ENCODE data around the gene AUH. TPM values are rescaled to one million over a fixed set of nuclear protein-coding genes. Genes with fewer than 3 reads are reported as not detected.
A peak's percentile ranks its signal among the peaks of the same experiment; 100 is the strongest.

AUH gene
- total and polyA plus RNA-seq, 9 of the 15 experiments (the other 6 are each of a cell fraction or from before 2014, with no cell fraction given), result 3.4 to 29.0 (median 10.1) TPM

GRCh38 chr9:91193087-91193657 lies 168.5 kb downstream of the AUH start (continued):
- TF ChIP-seq KLF13 (tag; IDR thresholded peaks at IDR 0.05; ENCODE audit: borderline replicate concordance, low read depth) (0 out of 2 replicates have a peak, but pooled peaks have one; percentile 17), FOXJ2 (tag; IDR thresholded peaks at IDR 0.05) (0 out of 2 replicates have a peak, but pooled peaks have one; percentile 45), TRIM24 (IDR thresholded peaks at IDR 0.05) (0 out of 4 replicates have a peak, but pooled peaks of 1 of the 2 experiments have one; percentile 12), PHF8 (IDR thresholded peaks at IDR 0.05; ENCODE audit: borderline replicate concordance, low read length) (peak; percentile 44), JUND (IDR thresholded peaks at IDR 0.05; ENCODE audit: borderline replicate concordance, low read depth, low read length) (peak; percentile 94; the same call in 1 of the 2 replicates), JUND (tag; IDR thresholded peaks at IDR 0.05; ENCODE audit: borderline replicate concordance, low read depth, low read length) (peak; percentile 81; the same call in 1 of the 3 replicates), KDM1A (IDR thresholded peaks at IDR 0.05) (no peak), DPF2 (IDR thresholded peaks at IDR 0.05) (peak; percentile 38; the same call in 1 of the 2 replicates), CXXC5 (CRISPR knock-in tag; IDR thresholded peaks at IDR 0.05) (peak; percentile 2), CHD2 (IDR thresholded peaks at IDR 0.05; ENCODE audit: low read depth, low read length) (peak; percentile 22; the same call in 1 of the 2 replicates), SP1 (CRISPR knock-in tag; IDR thresholded peaks at IDR 0.05) (peak; percentile 50; the same call in 1 of the 2 replicates), GATAD2A (IDR thresholded peaks at IDR 0.05) (0 out of 2 replicates have a peak, but pooled peaks have one; percentile 13), STAT5A (IDR thresholded peaks at IDR 0.05; ENCODE audit: borderline replicate concordance, low read length) (0 out of 2 replicates have a peak, but pooled peaks have one; percentile 36), MEF2D (tag; conservative IDR thresholded peaks at IDR 0.05; ENCODE audit: low read depth) (peak; percentile 93), HCFC1 (IDR thresholded peaks at IDR 0.05; ENCODE audit: low read depth, low read length) (0 out of 2 replicates have a peak, but pooled peaks have one; percentile 7), ATF7 (IDR thresholded peaks at IDR 0.05) (peak; percentile 47; the same call in 1 of the 2 replicates), MTA2 (IDR thresholded peaks at IDR 0.05; ENCODE audit: low read depth) (no peak), MAZ (CRISPR knock-in tag; conservative IDR thresholded peaks at IDR 0.05 in 1 of 2, IDR thresholded peaks at IDR 0.05 in 1 of 2) (peak in 1 of 2 experiments; percentile 40; a peak in 2 of 4 replicates), ARID1B (IDR thresholded peaks at IDR 0.05) (peak; percentile 44; the same call in 1 of the 2 replicates), SMAD4 (CRISPR knock-in tag; conservative IDR thresholded peaks at IDR 0.05) (peak; percentile 15), RB1 (IDR thresholded peaks at IDR 0.05; ENCODE audit: low read depth) (peak; percentile 44; the same call in 1 of the 2 replicates)
- TF ChIP-seq, protein P1, sequence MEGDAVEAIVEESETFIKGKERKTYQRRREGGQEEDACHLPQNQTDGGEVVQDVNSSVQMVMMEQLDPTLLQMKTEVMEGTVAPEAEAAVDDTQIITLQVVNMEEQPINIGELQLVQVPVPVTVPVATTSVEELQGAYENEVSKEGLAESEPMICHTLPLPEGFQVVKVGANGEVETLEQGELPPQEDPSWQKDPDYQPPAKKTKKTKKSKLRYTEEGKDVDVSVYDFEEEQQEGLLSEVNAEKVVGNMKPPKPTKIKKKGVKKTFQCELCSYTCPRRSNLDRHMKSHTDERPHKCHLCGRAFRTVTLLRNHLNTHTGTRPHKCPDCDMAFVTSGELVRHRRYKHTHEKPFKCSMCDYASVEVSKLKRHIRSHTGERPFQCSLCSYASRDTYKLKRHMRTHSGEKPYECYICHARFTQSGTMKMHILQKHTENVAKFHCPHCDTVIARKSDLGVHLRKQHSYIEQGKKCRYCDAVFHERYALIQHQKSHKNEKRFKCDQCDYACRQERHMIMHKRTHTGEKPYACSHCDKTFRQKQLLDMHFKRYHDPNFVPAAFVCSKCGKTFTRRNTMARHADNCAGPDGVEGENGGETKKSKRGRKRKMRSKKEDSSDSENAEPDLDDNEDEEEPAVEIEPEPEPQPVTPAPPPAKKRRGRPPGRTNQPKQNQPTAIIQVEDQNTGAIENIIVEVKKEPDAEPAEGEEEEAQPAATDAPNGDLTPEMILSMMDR (IDR thresholded peaks at IDR 0.05 in 2 of 3, conservative IDR thresholded peaks at IDR 0.05 in 1 of 3; ENCODE audit: insufficient read depth in 2 of 3, low read depth in 1 of 3, low read length in 3 of 3), result peak; percentile 27 to 37 (median 27); a peak in 4 of 6 replicates

All from K562 (cell line).